RWPE2 (cell line): ENCODE results near the gene KPNA3.
"Not testable (repeated sequence)": the region's sequence is repeated elsewhere in the genome, so short reads cannot be mapped to it uniquely, and the experiment has no call there.

ENCODE experiments used
- ATAC-seq: fragments of 200-7000 bp; cut with Tn5 transposase; 3 replicates; pipeline ENCODE4 v1.9.1; 2021; ENCODE audit warnings: low read depth
- DNase-seq: peaks from one replicate; pipeline ENCODE4 v3.0.0-alpha.2; 2020; ENCODE audit warnings: low spot score
- H3K27ac ChIP-seq: fragments of 450-650 bp; 2 replicates; pipeline ENCODE4 v1.5.1; 2017; ENCODE audit warnings: mild to moderate bottlenecking; ENCODE audit not compliant: poor library complexity, severe bottlenecking
- H3K27me3 ChIP-seq: fragments of 250-450 bp; sonication (Bioruptor Pico); 2 replicates; pipeline ENCODE4 v1.5.1; 2021; ENCODE audit warnings: mild to moderate bottlenecking, moderate library complexity; ENCODE audit not compliant: insufficient read depth, poor library complexity, severe bottlenecking
- H3K36me3 ChIP-seq: fragments of 250-450 bp; sonication (Bioruptor Pico); 2 replicates; pipeline ENCODE4 v1.5.1; 2020; ENCODE audit warnings: low read depth, mild to moderate bottlenecking, moderate library complexity
- H3K4me1 ChIP-seq: fragments of 250-450 bp; sonication (Bioruptor Pico); 2 replicates; pipeline ENCODE4 v1.5.1; 2021; ENCODE audit warnings: mild to moderate bottlenecking, moderate library complexity; ENCODE audit not compliant: insufficient read depth, poor library complexity, severe bottlenecking
- H3K4me3 ChIP-seq: fragments of 250-450 bp; sonication (Bioruptor Pico); 2 replicates; pipeline ENCODE4 v1.5.1; 2021; ENCODE audit warnings: mild to moderate bottlenecking, moderate library complexity; ENCODE audit not compliant: severe bottlenecking
- H3K9me3 ChIP-seq: fragments of 250-450 bp; sonication (Bioruptor Pico); 2 replicates; pipeline ENCODE4 v1.5.1; 2021; ENCODE audit warnings: mild to moderate bottlenecking, moderate library complexity; ENCODE audit not compliant: severe bottlenecking
- CTCF ChIP-seq: fragments of 450-650 bp; IDR thresholded peaks from one replicate; pipeline ENCODE4 v1.5.1; 2017; ENCODE audit warnings: mild to moderate bottlenecking, moderate library complexity; ENCODE audit not compliant: poor library complexity, severe bottlenecking

The KPNA3 gene

GRCh38 chr13:49716615-49717014 lies 75.9 kb downstream of the KPNA3 start:
- H3K36me3 ChIP-seq, result peaks cover 54% of the 10 kb centered on the region
- no peak for TF ChIP-seq CTCF
- no peak overlapping the region for H3K27ac ChIP-seq
- peaks cover 6% of the 10 kb centered on the region for H3K9me3 ChIP-seq
- H3K27me3 ChIP-seq, result no peaks in the 10 kb centered on the region
- no peak overlapping the region for H3K4me3 ChIP-seq
- no peaks in the 10 kb centered on the region for H3K4me1 ChIP-seq
- no peak for ATAC-seq
- no peak for DNase-seq

GRCh38 chr13:49714757-49715156 lies 77.7 kb downstream of the KPNA3 start:
- no peak for DNase-seq
- no peak for ATAC-seq
- Histone ChIP-seq H3K27me3 (no peaks in the 10 kb centered on the region), H3K27ac (no peak overlapping the region), H3K36me3 (peaks cover 59% of the 10 kb centered on the region), H3K4me3 (no peak overlapping the region), H3K9me3 (peaks cover 6% of the 10 kb centered on the region), H3K4me1 (peaks cover 3% of the 10 kb centered on the region)
- no peak for TF ChIP-seq CTCF

GRCh38 chr13:49711218-49711863 lies 81.1 kb downstream of the KPNA3 start:
- Histone ChIP-seq H3K27me3 (no peaks in the 10 kb centered on the region), H3K27ac (no peak overlapping the region), H3K36me3 (peaks cover 42% of the 10 kb centered on the region), H3K9me3 (peaks cover 6% of the 10 kb centered on the region), H3K4me3 (no peak overlapping the region), H3K4me1 (peaks cover 3% of the 10 kb centered on the region)
- no peak for TF ChIP-seq CTCF
- no peak for DNase-seq
- peak; percentile 62; the same call in 1 of the 3 replicates for ATAC-seq

- H3K27me3 ChIP-seq, H3K9me3 ChIP-seq, H3K27ac ChIP-seq, ATAC-seq, H3K4me1 ChIP-seq, H3K4me3 ChIP-seq, DNase-seq: not testable (repeated sequence)
- peaks cover 52% of the 10 kb centered on the region for H3K36me3 ChIP-seq
Observed at GRCh38 chr13:49704264-49704663, 88.2 kb downstream of the KPNA3 start.

GRCh38 chr13:49701491-49701890 lies 91.0 kb downstream of the KPNA3 start:
- Histone ChIP-seq H3K36me3 (peaks cover 52% of the 10 kb centered on the region), H3K4me1 (no peaks in the 10 kb centered on the region), H3K27me3 (no peaks in the 10 kb centered on the region), H3K4me3 (no peak overlapping the region), H3K27ac (no peak overlapping the region), H3K9me3 (no peaks in the 10 kb centered on the region)
- DNase-seq, result no peak
- TF ChIP-seq CTCF, result no peak
- ATAC-seq, result no peak
